ENCODE data around the gene RIBC2.
"Not testable (repeated sequence)": the region's sequence is repeated elsewhere in the genome, so short reads cannot be mapped to it uniquely, and the experiment has no call there.

Gene RIBC2

DNA sequence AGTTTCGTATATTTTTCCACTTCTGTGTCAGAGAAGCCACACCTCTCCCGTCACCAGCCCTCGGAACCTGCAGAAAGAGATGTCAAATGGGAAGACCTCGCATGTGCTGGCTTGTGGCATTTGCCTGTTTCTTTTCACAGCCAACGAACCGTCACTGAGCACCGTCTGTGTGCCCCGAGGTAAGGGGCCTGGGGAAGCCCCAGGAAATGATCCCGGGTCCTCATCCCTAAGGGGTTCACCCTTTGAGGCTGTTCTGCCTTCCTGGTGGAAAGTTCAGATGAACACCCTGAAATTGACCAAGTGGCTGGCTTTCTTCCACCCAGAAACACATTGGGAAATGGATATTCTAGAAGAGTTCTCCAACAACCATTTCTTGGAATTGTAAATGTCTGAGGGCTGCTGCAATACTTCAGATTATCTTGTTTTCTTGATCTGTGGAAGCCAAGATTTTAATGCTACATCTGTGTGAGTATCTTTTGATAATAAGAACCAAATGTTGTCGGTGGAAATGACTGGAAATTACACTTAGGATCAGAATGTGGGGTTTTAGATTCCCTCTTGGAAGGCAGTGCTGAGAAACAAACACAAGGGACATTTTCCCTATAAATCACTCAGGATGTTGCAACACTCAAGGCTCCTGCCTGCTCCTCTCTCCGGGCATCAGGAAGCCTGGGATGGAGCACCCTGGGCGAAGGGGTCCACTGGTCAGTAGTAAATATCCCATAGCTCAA lies 37.6 kb downstream of the RIBC2 start:
- DNase-seq = no peak

DNA sequence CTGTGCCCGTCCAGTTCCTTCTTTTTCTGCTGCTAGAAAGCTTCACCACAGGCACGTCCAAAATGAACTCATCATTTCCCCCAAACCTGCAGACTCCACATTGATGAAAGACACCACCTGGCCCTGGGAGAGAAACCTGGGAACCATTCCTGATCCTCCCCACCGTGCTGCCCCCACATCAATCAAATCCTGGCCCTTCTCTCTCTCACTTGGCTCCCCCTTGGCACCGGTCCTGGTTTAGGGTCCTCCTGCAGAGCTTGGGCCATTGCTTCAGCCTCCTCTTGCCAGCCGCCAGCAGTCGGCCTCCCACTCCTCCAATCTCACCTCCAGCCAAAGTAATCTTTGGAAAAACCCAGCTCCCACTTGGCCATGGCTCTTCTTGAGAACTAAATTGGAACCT lies 38.5 kb downstream of the RIBC2 start:
- DNase-seq = no peak

- DNase-seq = no peak
These were observed 39.3 kb downstream of the RIBC2 start for GRCh38 chr22:45452565-45453379.

- DNase-seq = no peak
These were observed 40.3 kb downstream of the RIBC2 start for GRCh38 chr22:45453764-45454163.

DNA sequence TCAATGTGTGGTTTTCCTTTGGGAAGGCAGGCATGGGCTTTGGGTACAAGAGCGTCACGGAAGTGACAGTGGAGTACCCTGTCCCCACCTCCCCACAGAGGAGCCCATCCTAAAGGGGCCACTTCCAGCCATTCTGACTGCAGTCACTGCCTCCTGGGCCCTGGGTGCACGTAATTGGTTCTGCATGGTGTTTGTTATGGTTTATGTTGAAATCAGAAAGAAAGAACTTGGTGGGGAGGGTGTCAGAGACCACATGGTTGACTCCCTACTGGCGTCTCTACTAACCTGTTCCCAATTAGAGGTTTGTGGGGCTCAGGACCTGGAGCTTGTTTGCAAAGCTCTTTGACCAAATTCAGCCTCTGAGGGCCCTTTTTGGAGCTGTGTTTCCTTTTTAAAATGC lies 40.8 kb downstream of the RIBC2 start:
- DNase-seq = no peak

- DNase-seq = no peak
These were observed 41.7 kb downstream of the RIBC2 start for GRCh38 chr22:45455212-45455611.

DNA sequence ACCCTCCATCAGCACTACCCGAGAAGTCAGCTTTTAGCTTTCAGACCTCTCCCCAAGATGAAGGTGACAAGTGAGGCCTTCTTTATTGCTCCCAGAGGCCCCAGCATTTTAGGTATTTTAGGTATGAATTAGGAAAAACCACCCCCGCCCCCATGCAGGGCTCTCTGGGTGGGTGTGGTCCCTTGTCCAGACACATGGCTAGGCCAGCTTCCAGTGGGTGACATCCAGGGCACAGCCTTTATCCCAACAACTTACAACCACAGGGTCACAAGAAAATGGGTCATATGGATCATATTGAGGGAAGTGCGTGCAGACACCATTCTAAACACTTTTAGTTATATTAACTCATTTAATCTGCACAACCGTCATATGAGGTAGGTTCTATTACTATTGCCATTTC lies 42.1 kb downstream of the RIBC2 start:
- DNase-seq = no peak

DNA sequence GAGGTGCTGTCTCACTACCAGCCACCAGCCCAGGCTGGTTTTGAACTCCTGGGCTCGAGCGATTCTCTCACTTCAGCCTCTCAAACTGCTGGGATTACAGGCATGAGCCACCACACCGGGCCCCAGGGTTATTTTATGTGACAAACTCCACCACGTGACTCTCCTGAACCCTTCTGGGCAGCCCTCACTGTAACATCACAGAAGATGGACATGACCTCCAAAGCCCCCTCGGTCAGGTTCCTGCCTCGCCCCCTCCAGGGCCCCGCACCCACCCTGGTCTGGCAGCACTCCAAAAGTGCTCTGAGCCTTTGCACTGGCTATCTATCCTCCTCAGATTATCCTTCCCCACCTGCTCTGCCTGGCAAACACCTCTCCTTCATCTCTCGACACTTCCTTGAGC lies 43.3 kb downstream of the RIBC2 start:
- DNase-seq = no peak

DNA sequence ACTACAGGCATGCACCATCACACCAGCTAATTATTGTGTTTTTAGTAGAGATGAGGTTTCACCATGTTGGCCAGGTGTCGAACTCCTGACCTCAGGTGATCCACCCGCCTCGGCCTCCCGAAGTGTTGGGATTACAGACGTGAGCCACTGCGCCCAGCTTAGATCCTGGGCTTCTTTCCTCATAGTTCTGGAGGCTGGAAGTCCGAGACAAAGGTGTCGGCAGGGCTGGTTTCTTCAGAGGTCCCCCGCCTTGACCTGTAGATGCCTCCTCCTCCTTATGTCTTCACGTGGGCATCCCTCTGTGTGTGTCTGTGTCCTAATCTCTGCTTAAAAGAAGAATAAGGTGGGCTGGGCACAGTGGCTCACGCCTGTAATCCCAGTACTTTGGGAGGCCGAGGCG lies 45.0 kb downstream of the RIBC2 start:
- DNase-seq = no peak

- DNase-seq = no peak
These were observed 45.7 kb downstream of the RIBC2 start for GRCh38 chr22:45459235-45459634.

GRCh38 chr22:45460288-45461109 lies 47.0 kb downstream of the RIBC2 start:
- DNase-seq = no peak

DNA sequence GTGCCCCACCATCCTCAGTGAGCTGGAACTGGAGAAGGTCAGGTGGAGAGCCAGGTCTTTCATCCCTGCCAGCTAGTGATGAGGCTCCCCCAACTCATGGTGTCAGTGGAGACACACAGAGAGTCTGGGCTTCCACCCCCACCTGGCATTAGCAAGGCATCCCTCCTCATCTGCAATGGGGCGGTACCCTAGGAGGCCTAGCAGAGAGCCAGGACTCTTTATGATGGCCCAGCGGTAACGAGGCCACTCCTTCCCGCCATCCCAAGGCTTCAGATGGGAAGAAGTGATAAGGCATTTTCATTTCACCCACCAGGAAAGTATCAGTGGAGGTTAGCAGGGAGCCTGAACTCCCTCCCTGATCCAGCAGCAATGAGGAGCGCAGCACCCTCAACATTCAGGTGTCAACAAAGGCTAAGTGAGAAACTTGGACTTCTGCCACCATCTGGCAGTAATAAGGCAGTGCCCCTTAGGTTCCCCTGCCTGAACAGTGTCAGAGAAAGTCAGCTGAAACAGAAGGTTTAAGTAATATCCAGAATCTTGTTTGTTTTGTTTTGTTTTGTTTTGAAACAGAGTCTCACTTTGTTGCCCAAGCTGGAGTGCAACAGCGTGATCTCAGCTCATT lies 48.7 kb downstream of the RIBC2 start:
- DNase-seq = no peak

GRCh38 chr22:45463691-45464090 lies 50.2 kb downstream of the RIBC2 start:
- DNase-seq = not testable (repeated sequence)

GRCh38 chr22:45465633-45466032 lies 52.1 kb downstream of the RIBC2 start:
- DNase-seq = no peak

GRCh38 chr22:45468872-45469271 lies 55.4 kb downstream of the RIBC2 start:
- no peak for DNase-seq

- DNase-seq = no peak
These were observed 56.0 kb downstream of the RIBC2 start for GRCh38 chr22:45469281-45470073.

- DNase-seq = no peak
These were observed 57.4 kb downstream of the RIBC2 start for GRCh38 chr22:45470871-45471270.

DNA sequence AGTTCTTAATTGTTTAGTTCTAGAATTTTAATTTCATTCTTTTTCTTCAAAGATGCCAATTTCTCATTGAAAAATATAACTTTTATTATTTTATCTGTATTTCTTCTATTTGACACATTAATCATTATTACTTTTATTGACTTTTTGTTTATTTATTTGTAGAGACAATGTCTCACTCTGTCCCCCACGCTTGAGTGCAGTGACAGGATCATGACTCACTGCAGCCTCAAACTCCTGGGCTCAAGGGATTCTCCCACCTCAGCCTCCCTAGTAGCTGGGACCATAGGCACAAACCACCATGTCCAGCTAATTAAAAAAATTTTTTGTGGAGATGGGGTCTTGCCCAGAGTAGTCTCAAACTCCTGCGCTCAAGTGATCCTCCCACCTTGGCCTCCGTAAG lies 58.9 kb downstream of the RIBC2 start:
- DNase-seq = no peak

GRCh38 chr22:45473626-45474237 lies 60.2 kb downstream of the RIBC2 start:
- DNase-seq = no peak

DNA sequence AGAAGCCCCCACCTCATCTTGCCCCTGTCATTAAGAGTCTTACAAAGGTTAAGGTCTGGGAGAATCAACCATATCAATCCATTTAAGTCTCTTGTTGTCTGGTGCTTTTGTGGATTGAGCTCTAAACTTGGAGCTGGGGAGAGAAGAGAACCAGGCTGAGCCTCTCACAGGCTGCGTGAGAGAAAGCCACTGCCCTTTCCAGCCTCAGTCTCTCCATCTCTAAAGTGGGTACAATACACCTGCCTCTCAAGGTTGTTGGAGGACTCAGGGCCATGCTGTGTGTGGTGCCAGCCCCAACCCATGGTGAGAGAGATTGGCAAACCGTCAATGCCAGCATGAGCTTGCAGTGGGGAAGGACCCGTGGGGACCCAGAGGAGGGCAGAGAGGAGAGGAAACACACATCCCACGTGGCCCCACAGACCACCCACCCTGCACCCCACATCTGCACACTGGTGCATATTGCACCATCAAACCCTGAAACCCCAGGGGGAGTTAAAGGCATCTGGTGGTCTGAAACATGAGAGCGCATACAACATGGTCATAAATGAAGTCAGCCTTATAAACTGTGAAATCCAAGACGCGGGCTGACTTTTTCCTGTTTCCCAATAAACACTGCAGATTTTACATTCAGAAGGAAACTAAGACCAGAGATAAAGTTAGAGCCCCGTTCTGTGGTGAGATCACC lies 61.7 kb downstream of the RIBC2 start:
- DNase-seq = no peak

DNA sequence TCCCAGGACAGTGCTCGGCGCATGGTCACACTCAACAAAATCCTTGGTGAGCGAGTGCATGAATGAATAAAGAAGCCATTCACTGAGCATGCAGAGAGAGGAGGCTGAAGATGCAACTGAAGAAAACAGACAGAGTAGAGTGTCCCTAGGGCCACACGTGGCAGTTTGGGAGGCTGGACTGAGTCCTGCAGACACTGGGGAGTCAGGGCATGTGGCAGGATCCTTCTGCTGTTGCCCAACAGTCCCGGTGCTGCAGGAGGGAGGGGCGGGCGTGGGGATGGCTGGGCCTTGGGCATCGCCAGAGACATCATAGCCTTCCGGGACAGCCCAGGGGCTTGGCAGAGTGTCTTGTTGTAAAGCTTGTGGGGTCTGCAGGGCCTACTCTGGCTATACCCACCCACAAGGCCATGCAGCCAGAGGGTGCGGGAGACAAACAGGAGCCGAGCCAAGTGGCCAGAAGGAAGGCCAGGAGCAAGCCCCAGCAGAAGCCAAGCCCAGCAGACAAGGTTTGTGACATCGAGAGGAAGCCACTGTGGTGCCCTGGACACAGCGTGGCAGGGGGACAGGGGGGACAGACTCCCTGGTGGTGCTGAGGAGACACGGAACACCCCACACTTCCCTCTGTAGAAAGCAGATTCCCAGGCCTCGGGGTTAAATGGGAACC lies 62.5 kb downstream of the RIBC2 start:
- no peak for DNase-seq

All from activated CD4-positive, alpha-beta T cell treated with anti-CD3 and anti-CD28 coated beads, Interleukin-2, amount 50 U/mL, for 48 hours (primary cell).